Small intestine (tissue), 7 donors: ENCODE results near the gene HTT-AS. TPM values are rescaled to one million over a fixed set of nuclear protein-coding genes. Genes with fewer than 3 reads are reported as not detected.

Experiments
- DNase-seq, 2 donors: peaks; one replicate each; pipeline versions ENCODE4 v3.0.0 to v3.0.0-alpha.2; 2013
- FAIRE-seq: peaks from 2 replicates; lab custom pipeline; 2012; peaks lifted over from hg19 to GRCh38; lab: Jason Lieb, UNC
- H3K27ac ChIP-seq, 3 donors: one replicate each; pipeline ENCODE4 v1.5.1; 2013; ENCODE audit warnings: low read length in 2 of 3, mild to moderate bottlenecking in 2 of 3, control low read depth in 1 of 3, inconsistent platforms in 1 of 3, low read depth in 1 of 3, moderate library complexity in 1 of 3
- H3K27me3 ChIP-seq, 3 donors: one replicate each; pipeline ENCODE4 v1.6.1; 2013; ENCODE audit warnings: low read length in 3 of 3, inconsistent platforms in 1 of 3; ENCODE audit not compliant: control insufficient read depth in 3 of 3, insufficient read depth in 3 of 3
- H3K36me3 ChIP-seq, 3 donors: one replicate each; pipeline ENCODE4 v1.6.1; 2013; ENCODE audit warnings: low read length in 3 of 3, inconsistent platforms in 1 of 3, low read depth in 1 of 3, mild to moderate bottlenecking in 1 of 3, moderate library complexity in 1 of 3; ENCODE audit not compliant: control insufficient read depth in 3 of 3, insufficient read depth in 2 of 3
- H3K4me1 ChIP-seq, 3 donors: one replicate each; pipeline ENCODE4 v1.6.1; 2013; ENCODE audit warnings: low read length in 2 of 3, inconsistent platforms in 1 of 3, low read depth in 1 of 3, mild to moderate bottlenecking in 1 of 3, moderate library complexity in 1 of 3; ENCODE audit not compliant: control insufficient read depth in 3 of 3, insufficient read depth in 2 of 3
- H3K4me3 ChIP-seq, 3 donors: one replicate each; pipeline ENCODE4 v1.5.1; 2013; ENCODE audit warnings: low read length in 3 of 3, control low read depth in 1 of 3, inconsistent platforms in 1 of 3, low read depth in 1 of 3, mild to moderate bottlenecking in 1 of 3, moderate library complexity in 1 of 3
- H3K9me3 ChIP-seq, 2 donors: one replicate each; pipeline ENCODE4 v1.6.1; 2013; ENCODE audit warnings: low read depth in 1 of 2, low read length in 1 of 2; ENCODE audit not compliant: control insufficient read depth in 2 of 2, insufficient read depth in 1 of 2
- WGBS, 3 donors: extraction: QIAGEN DNeasy Blood & Tissue Kit; methylation state at CpG; one replicate each; pipeline ENCODE4 v1.1.7; 2013; 5-methylcytosine and 5-hydroxymethylcytosine counted together
- polyA plus RNA-seq, 4 donors: library from polyadenylated mRNA; stranded (reverse) in 3 of 4; unstranded in 1 of 4; fragments of 200-250 nt in 3 of 4; fragments of 120-200 nt in 1 of 4; gene quantifications; one replicate each; pipeline versions ENCODE4 v1.2.1 to v1.2.3, GENCODE V29; 2013
- donor health status: healthy with polysubstance abuse.
- donor health status: control.
- donor health status: control.
- donor health status: Bipolar disorder and iron deficiency.
- donor health status: healthy.

The HTT-AS gene
- polyA plus RNA-seq, 4 donors: not detected

GRCh38 chr4:3115637-3116270 is 41.4 kb upstream of the HTT-AS start:
- H3K27ac ChIP-seq: peak overlapping the region in 1 of 3 donors; percentile 8
- H3K9me3 ChIP-seq: no peaks in the 10 kb centered on the region
- H3K4me3 ChIP-seq: no peak overlapping the region
- FAIRE-seq (no peak), DNase-seq (no peak)
- H3K36me3 ChIP-seq: peaks cover 7 to 54% (median 28%) of the 10 kb centered on the region in 3 donors
- 88 to 96% (median 94%) methylated on average over 15 of the region's 15 CpGs for WGBS, 3 donors
- H3K27me3 ChIP-seq: no peaks in the 10 kb centered on the region
- no peaks in the 10 kb centered on the region for H3K4me1 ChIP-seq

- no peaks in the 10 kb centered on the region for H3K9me3 ChIP-seq
- no peaks in the 10 kb centered on the region for H3K27me3 ChIP-seq
- H3K4me3 ChIP-seq: no peak overlapping the region
- DNase-seq (no peak), FAIRE-seq (no peak)
- H3K27ac ChIP-seq: no peak overlapping the region
- no peaks in the 10 kb centered on the region for H3K4me1 ChIP-seq
- 96 to 99% (median 97%) methylated on average over 6 of the region's 6 CpGs for WGBS, 3 donors
- H3K36me3 ChIP-seq: peaks cover 11 to 53% (median 26%) of the 10 kb centered on the region in 3 donors
Observed at GRCh38 chr4:3114377-3114776, 40.0 kb upstream of the HTT-AS start.

- H3K4me1 ChIP-seq: no peaks in the 10 kb centered on the region
- DNase-seq (no peak), FAIRE-seq (no peak)
- H3K4me3 ChIP-seq: no peak overlapping the region
- peaks cover 13 to 55% (median 27%) of the 10 kb centered on the region in 3 donors for H3K36me3 ChIP-seq
- WGBS, 3 donors: 90 to 91% (median 90%) methylated on average over 5 of the region's 5 CpGs
- no peaks in the 10 kb centered on the region for H3K27me3 ChIP-seq
- no peaks in the 10 kb centered on the region for H3K9me3 ChIP-seq
- H3K27ac ChIP-seq: no peak overlapping the region
Observed at GRCh38 chr4:3112609-3113469, 38.5 kb upstream of the HTT-AS start.

- WGBS, 3 donors: 72 to 85% (median 83%) methylated on average over 4 of the region's 4 CpGs
- H3K27ac ChIP-seq: peak overlapping the region in 1 of 3 donors; percentile 24
- no peaks in the 10 kb centered on the region for H3K4me1 ChIP-seq
- FAIRE-seq (no peak), DNase-seq (no peak)
- no peak overlapping the region for H3K4me3 ChIP-seq
- H3K9me3 ChIP-seq: no peaks in the 10 kb centered on the region
- H3K27me3 ChIP-seq: no peaks in the 10 kb centered on the region
- peaks cover 13 to 58% (median 27%) of the 10 kb centered on the region in 3 donors for H3K36me3 ChIP-seq
Observed at GRCh38 chr4:3112201-3112600, 37.9 kb upstream of the HTT-AS start.

- H3K36me3 ChIP-seq: peaks cover 13 to 59% (median 23%) of the 10 kb centered on the region in 3 donors
Observed at GRCh38 chr4:3111461-3111860, 37.1 kb upstream of the HTT-AS start.

GRCh38 chr4:3108211-3108610 is 33.9 kb upstream of the HTT-AS start:
- no peak for FAIRE-seq
- H3K36me3 ChIP-seq: peaks cover 11 to 56% (median 16%) of the 10 kb centered on the region in 3 donors
- WGBS, 3 donors: 81 to 94% (median 88%) methylated on average over 3 of the region's 3 CpGs

More at GRCh38 chr4:3111461-3111860, 37.1 kb upstream of the HTT-AS start:
- H3K27me3 ChIP-seq: no peaks in the 10 kb centered on the region
- no peaks in the 10 kb centered on the region for H3K4me1 ChIP-seq
- DNase-seq (no peak), FAIRE-seq (no peak)
- H3K4me3 ChIP-seq: no peak overlapping the region
- WGBS, 3 donors: 69 to 83% (median 82%) methylated on average over 5 of the region's 5 CpGs
- H3K27ac ChIP-seq: peak overlapping the region in 2 of 3 donors; percentile 24 to 51
- no peaks in the 10 kb centered on the region for H3K9me3 ChIP-seq

GRCh38 chr4:3107691-3108121 is 33.4 kb upstream of the HTT-AS start:
- no peaks in the 10 kb centered on the region for H3K9me3 ChIP-seq
- H3K4me3 ChIP-seq: no peak overlapping the region
- peaks cover 11 to 56% (median 14%) of the 10 kb centered on the region in 3 donors for H3K36me3 ChIP-seq
- H3K27me3 ChIP-seq: no peaks in the 10 kb centered on the region
- no peaks in the 10 kb centered on the region for H3K4me1 ChIP-seq
- FAIRE-seq (no peak), DNase-seq (no peak)
- WGBS, 3 donors: 72 to 91% (median 84%) methylated on average over 6 of the region's 6 CpGs
- H3K27ac ChIP-seq: peak overlapping the region in 1 of 3 donors; percentile 35

More at GRCh38 chr4:3108211-3108610, 33.9 kb upstream of the HTT-AS start:
- Histone ChIP-seq H3K9me3 (no peaks in the 10 kb centered on the region), H3K27ac (peak overlapping the region in 1 of 3 donors; percentile 6), H3K4me1 (no peaks in the 10 kb centered on the region), H3K4me3 (no peak overlapping the region), H3K27me3 (no peaks in the 10 kb centered on the region)
- DNase-seq: no peak

GRCh38 chr4:3107271-3107670 is 32.9 kb upstream of the HTT-AS start:
- no peaks in the 10 kb centered on the region for H3K9me3 ChIP-seq
- peak overlapping the region in 1 of 3 donors; percentile 35 for H3K27ac ChIP-seq
- no peaks in the 10 kb centered on the region for H3K27me3 ChIP-seq
- 88 to 94% (median 94%) methylated on average over 5 of the region's 5 CpGs for WGBS, 3 donors
- no peak overlapping the region for H3K4me3 ChIP-seq
- H3K36me3 ChIP-seq: peaks cover 10 to 56% (median 14%) of the 10 kb centered on the region in 3 donors
- no peaks in the 10 kb centered on the region for H3K4me1 ChIP-seq
- DNase-seq (no peak), FAIRE-seq (no peak)
